Lower leg skin (tissue), 3 donors: ENCODE results near the gene SPIN2A.
"Not testable (repeated sequence)": the region's sequence is repeated elsewhere in the genome, so short reads cannot be mapped to it uniquely, and the experiment has no call there.

Source experiments
- POLR2A ChIP-seq, 2 donors: fragments of 450-650 bp; IDR thresholded peaks; one replicate each; pipeline ENCODE4 v1.6.1; 2016 to 2017; ENCODE audit warnings: antibody characterized with exemption in 2 of 2, mild to moderate bottlenecking in 1 of 2, moderate library complexity in 1 of 2
- TF ChIP-seq, protein P1 (sequence below), 3 donors: fragments of 450-650 bp; IDR thresholded peaks; one replicate each; pipeline ENCODE4 v1.5.1; 2016; ENCODE audit warnings: antibody characterized with exemption in 3 of 3, mild to moderate bottlenecking in 3 of 3, moderate library complexity in 2 of 3

DNA sequence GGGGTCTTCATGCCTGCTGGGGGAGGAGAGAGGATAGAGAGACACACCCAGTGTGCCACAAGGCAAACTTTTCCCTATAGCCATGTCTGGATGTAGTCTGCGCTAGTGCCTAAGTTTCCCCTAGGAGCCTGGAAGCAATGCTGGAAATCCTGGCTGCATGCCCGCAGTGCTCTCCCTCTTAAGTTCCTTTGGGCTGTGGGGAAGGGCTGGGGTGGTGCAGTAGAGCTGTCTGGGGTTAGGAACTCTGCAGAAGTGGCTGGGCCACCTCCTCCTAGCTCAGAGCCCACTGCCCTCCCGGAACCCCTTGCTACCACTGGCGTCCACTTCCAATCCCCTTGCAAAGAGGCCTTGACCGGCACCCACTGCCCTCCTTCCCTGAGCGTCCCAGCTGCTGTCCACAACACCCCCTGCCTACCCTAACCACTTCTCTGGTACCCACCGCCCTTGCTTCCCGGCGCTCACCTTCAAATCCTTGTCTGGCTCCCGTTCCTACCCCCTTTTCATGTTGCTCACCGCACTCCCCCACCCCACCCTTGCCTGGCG lies 16.5 kb downstream of the SPIN2A start:
- TF ChIP-seq, protein P1, sequence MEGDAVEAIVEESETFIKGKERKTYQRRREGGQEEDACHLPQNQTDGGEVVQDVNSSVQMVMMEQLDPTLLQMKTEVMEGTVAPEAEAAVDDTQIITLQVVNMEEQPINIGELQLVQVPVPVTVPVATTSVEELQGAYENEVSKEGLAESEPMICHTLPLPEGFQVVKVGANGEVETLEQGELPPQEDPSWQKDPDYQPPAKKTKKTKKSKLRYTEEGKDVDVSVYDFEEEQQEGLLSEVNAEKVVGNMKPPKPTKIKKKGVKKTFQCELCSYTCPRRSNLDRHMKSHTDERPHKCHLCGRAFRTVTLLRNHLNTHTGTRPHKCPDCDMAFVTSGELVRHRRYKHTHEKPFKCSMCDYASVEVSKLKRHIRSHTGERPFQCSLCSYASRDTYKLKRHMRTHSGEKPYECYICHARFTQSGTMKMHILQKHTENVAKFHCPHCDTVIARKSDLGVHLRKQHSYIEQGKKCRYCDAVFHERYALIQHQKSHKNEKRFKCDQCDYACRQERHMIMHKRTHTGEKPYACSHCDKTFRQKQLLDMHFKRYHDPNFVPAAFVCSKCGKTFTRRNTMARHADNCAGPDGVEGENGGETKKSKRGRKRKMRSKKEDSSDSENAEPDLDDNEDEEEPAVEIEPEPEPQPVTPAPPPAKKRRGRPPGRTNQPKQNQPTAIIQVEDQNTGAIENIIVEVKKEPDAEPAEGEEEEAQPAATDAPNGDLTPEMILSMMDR (IDR thresholded peaks at IDR 0.05) = not testable (repeated sequence)
- TF ChIP-seq POLR2A (IDR thresholded peaks at IDR 0.05) = not testable (repeated sequence)
